HK-2 (cell line): ENCODE data around the gene AVPR2.

ENCODE experiments used
- DNase-seq: peaks from one replicate; pipeline ENCODE4 v3.0.0-alpha.2; 2018; ENCODE audit not compliant: unreplicated experiment

The AVPR2 gene

DNA sequence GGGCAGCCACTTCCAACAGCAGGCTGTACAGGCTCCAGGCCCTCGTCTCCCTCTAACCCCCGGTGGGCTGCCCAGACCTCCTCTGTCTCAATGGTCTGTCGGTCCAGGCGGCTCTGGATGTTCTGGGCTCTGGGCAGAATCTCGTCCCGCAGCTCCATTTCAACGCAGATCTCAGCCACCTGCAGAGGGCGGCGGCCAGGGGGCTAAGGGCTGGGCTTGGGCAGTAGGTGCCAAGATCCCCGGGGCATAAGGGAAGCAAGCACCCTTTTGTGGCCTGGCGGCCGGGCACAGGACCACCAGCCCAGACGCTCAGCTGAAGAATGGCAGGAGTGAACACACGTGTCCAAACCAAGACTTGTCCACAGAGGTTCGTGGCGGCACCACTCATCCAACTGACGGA is 9.2 kb downstream of the AVPR2 start:
- DNase-seq = no peak

DNA sequence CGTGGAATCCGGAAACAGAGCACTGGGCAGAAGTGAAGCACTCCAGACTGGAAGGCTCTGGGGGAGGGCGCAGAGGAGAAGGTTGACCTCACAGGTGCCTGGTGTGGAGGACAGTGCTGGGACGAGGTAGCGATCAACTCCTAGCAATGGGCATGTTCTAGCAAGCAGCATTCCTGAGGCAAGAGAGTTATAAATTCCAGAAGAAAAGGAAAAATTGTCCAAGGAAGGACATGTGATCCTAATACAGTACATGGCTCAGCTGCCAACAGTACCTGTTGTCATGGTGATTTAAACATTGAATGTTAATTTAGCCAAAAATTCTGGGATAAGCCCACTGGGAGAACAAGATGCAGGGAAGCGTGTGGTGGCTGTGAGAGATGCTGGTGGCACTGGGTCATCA is 13.4 kb downstream of the AVPR2 start:
- DNase-seq = no peak

DNA sequence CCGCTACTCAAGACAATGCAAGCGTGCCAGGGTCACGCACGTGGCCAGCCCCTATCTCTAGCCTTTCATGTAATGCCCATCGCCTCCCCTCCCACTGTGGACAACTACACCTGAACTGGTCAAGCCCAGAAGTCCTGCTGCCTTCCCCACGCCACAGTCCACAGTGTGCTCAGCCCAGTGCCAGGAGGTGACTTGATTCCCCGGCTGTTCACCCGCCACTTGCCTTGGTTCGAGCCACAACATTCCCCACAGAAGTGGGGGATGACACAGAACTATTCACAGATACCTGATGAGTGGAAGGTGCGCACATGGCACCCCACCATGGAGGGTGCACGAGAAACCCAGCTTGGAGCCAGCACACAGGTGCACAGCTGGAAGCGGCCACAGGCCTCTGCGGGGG is 14.8 kb downstream of the AVPR2 start:
- DNase-seq = no peak

DNA sequence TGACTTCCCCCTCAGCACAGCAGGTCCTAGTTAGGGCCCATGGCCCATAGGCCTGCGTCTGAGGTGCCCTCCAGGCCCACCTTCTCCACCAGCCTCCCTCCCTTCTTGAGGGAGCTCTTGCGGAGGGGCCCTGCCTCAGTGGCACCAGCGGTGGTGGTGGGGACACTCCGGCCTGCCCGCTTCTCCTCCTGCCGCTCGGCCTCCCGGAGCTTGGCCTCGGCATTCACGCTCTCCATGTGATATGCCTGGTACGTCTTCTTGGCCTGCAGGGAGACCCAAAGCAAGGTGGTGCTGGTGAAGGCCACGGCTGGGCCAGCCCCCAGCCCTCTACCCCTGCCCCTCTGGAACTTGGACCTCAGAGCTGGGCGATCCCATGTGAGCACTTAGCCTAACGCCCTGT is 16.1 kb downstream of the AVPR2 start:
- no peak for DNase-seq

DNA sequence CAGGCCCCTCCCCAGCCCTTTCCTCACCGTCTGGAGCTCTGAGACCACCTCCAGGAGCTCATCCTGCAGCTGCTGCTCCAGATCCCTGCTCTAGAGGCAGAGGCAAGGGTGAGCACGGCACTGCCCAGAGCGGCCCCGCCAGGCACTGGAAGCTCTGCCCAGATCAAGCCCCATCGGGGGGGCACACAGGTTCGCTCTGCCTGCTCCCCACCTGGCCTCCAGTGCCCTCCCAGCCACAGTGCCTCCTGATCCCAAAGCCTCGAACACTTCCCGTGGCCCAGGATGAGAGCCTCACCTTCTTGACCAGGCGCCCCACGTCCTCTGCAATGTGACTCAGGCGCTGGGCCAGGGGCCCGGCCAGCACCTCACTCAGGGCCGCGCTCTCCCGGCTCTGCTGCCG is 16.6 kb downstream of the AVPR2 start:
- no peak for DNase-seq

DNA sequence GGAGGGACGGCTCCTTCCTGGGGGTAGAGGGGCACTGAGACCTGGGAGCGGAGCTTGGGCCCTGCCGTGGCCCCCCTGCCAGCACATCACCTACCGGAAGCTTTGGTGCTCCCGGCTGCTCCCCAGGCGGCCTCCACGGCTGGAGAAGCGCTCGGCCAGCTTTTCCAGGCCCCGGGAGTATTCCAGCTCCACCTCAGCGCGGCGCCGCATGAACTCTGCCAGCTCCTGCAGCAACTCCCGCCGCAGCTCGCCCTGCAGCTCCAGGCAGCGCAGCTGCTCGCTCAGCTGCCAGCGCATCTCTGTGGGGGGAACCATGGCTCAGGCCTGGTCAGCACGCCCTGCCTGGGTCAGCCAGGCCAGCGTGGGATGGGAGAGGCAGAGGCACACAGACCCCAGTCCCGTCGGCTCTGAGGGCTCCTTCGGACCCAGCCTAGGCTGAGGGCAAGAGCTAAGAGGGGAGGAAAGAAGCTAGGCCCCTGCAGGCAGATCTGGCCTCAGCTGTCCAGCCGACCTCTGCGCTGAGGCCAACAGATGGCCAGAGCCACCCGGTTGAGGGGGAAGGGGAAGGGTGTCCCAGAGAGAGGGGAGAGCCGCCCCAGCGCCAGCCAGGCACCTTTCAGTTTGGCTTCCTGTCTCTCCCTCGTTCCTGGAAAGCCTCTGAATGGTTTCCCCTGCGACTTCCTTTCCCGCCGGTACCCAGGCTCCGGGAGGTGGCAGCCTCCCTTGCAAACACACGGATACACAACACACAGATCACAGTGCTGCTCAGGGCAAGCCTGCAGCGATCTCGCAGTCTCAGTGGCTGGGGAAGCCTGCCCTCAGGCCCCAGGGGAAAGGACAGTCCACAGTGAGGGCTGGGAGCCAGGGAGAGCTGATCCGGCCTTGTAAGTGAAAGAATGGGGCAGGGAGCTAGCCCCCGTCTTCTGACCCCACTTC is 17.3 kb downstream of the AVPR2 start:
- no peak for DNase-seq

DNA sequence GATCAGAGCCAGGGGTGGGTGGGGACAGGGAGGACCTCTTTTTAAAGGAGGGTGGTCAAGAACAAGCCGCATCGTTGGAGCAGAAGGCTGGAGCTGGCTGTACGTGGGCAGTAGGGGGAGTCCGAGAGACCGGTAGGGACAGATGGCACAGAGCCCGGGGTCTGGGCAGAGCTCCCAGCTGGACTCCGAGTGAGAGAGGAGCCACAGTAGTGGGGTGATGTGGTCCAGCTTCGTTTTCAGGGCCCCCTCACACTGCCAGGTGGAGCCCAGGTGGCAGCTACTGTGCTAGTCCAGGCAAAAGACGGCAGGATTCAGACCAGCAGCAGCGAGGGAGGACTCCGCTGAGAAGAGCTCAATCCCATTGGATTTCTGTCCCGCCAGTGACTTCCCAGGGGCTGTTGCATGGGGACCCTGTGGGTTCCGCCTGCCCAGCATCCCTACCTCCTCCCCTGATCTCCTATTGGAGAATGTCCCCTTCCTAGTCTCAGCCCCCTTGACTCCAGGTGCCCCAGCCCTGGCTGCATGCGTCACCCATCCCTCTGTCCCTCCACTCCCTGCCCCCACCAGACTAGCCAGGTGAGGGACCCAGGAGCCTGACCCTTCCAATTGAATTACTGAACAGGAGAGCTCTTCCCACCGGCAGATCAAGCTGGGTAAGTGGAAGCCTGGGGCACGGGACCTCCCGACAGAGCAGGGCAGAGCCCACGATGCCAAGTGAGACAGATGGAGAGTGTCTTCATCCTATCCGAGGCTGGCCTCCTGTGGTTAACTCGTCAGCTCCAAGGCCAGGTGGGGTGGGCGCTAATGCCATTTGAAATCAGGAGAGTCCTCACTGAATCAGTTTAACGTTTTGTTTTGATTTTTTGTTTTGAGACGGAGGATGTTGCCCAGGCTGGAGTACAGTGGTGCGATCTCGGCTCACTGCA is 18.7 kb downstream of the AVPR2 start:
- no peak for DNase-seq

DNA sequence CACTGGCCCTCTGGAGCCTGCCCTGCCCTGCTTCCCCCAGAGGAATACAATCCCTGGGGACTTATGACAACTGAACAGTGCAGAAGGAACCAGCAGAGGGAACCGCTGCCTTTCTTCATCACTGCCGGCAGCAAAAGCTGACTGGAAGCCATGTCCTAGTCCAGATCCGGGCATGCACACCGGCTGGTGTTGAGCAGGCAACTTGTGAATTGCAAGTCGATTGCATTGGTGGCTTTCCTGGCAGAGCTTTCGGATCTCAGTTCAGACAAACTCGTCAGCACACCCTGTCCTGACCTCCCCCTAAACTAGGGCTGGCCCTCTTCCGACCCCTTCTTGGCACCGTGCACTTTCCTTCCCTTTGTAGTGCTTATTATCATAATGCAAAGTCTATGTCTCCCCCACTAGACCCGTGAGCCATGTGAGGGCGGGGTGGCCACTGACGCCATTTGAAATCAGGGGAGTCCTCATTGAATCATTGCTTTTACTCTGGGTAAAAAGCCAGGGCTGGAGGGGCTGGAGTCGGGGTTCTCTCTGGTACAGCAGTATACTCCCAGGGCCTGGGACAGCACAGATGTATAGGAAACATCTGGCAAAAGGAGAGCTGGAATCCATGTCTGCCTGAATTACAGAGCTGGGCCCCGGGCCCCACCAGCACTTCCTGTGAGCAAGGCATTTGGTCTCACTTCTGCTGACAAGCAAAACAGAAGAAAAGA is 19.8 kb downstream of the AVPR2 start:
- DNase-seq = no peak

DNA sequence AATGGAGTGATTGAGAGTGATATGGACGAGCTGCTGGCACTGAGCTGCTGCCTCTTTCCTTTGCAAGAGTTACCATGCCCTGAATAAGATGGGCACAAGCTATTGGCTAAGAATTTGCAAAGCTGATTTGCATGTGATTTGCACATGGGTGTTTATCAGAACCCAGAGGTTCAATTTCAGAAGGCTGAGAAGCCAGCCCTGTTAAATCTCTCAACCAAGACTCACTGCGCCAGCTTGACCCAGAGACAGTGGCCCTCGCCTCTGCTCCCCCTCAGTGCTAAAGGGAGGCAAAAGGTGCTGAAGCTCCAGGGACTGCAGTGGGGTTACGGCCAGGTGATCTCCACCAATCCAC is 20.9 kb downstream of the AVPR2 start:
- DNase-seq = no peak

DNA sequence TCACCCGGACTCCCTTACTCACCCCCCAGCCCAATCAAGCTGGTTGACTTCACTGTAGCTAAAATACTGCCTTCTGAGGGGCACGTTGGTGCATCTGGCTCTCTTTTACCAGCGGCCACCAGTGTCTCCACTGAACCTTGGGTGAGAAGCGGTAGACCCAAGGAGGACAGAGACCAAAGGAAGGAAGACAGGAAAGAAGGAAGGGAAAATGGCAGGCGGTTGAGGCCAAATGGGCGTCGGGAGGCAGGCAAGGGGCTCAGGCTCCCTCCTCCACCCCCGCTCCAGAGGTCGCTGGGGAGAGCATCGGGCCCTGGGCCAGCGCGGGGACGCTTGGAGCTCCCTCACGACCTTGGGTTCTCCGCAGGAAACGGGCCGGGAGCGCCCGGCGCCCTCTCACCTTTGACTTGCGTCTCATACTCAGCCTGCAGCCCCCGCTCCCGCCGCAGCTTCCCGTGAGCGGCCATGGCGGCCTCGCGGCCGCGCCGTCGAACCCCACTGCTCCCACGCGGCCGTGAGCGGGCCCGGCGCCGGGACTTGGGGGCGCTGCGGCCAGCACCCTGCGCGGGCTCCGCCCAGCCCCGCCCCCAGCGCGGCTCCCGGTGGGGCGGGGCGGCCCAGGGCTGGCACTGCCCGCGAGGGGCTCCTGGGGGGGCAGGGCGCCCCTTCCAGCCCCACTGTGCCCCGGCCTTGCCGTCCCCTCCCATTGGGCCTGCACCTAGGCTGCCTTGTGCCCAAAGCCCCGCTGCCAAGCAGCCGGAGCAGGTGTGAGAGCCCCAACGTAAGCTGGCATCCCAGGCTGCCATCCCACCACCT is 21.5 kb downstream of the AVPR2 start, which contains the start of gene ARHGAP4:
Gene ARHGAP4 (minus strand): TSS at position 526 of the 813 bp plus-strand sequence. CDS start 62 bp downstream, at position 464.
- DNase-seq = peak; percentile 51

DNA sequence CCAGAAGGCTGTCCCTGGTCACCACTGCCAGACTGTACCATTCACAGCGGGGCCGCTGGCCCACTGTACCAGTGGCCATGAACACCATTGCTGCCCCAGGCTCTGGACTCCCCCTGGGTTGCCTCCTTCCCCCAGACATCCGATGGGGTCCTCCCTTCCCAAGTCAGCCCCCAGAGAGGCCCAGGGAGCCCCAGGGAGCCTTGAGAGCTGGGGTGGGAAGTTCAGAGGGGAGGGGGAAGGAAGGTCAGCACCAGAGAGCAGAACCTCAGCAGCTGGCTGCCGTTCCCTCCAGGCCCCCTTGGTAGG is 22.0 kb downstream of the AVPR2 start:
- DNase-seq = no peak

DNA sequence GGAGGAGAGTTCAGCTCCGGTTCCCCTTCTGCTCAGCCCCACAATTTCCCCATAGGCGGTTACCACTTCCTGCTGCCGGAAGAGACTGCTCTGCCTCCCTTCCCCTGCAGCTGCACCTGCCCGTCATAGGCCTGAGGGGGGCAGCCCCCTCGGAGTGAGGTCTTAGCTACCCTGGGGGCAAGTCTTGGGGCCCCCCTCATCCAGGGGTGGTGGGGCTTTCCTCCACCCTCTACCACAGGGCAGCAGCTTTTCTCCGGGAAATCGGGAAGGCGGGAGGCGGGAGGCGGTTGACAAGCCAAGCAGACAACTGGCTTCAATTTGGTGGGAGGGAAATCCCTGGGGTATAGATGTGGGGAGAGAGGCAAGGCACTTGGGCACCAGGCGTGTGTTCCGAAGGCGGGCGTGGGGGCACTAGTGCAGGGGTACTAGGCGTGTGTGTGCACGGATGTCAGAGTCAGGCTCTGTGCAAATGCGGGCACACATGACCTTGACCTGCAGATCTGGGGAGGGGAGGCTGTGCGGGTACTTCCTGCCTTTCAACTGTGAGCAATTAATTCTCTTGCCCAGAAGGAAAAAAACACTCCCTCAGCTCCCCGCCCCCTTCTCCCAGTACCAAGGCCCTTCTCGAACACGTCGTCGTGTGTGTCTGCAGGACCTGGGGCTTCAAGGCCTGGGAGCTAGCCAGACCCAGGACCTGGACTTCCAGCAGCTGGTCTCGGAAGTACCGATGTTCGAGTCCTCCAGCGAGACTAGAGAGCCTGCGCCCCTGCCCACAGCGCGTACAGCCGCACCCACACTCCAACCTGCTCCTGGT is 22.6 kb downstream of the AVPR2 start:
- DNase-seq = peak; percentile 58

DNA sequence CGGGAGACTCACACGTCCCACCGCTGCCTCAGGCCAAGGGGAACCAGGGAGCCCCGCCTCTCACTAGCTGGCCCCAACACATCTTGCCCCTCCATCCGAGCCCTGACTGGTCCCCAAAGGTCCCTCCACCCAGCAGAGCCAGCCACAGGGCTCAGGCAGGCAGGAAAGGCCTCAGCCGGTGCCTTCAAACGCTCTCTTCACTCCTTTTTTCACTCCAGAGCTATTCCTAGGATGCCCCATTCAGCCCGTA is 23.1 kb downstream of the AVPR2 start:
- DNase-seq = no peak

DNA sequence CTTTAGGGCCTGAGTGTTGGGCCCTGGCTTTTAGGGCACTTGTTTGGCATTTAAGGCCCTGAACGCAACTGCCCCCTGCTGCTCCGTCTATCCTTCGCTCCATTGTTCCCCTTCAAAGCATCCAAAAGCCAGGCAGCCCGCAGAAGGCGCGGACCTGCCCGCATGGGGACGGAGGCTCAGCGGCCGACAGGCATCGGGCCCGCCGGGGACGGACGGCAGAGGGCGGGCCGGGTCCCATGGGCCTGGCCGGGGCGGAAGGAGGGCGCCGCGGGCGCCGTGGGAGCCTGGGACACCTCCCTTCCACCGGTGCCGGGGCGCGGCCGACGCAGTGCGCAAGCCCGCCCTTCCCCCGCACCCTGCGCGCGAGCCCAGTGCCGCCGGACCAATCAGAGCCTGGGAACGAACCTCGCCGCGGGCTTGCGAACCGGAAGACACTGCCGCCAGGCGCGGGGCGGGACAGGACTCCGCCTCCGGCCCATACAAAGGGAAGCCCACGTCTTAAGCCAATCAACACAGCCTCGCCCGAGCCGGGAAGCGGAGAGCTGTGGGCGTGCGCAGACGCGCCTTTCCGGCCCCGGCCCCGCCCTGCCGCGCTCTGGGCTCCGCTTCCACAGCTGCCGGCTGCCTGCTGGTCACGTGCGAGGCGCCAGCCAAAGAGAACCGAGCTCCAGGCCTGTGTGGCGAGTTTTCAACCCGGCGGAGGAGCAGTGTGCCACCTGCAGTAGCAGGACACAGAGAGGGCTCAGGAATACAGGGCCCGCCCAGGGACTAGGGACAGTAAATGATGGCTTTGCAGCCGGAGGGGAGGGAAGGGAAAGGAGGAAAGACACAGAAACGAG is 23.7 kb downstream of the AVPR2 start:
- peak; percentile 97 for DNase-seq

DNA sequence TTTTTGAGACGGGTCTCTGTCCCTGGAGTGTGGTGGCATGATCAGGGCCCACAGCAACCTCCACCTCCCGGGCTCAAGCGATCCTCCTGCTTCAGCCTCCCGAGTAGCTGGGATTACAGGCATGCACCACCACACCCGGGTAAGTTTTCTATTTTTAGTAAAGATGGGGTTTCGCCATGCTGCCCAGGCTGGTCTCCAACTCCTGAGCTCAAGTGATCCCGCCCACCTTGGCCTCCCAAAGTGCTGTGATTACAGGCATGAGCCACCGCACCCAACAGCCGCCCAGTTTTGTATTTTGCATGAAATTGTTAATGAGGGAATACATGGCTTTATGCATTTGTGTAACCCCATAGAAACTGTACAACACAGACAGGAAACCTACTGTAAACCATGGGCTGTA is 24.4 kb downstream of the AVPR2 start:
- DNase-seq = no peak

DNA sequence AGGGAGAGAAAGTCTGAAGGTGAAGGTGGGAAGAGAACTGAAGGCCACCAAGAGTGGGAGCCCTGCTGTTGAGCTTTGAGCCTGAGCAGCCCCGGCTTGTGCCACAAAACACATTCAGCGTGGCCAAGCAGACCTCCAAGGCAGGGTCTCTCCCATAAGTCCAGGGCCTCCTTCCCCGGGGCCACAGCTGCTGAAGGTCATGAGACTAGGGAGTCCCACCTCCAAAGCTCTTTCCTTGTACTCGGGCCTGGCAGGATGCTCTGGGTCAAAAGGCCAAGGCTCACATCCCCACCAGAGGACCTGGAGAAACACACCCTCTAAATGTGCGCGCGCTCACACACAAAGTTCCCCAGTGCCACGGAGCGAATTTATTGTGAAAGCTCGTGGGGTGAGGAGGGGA is 25.1 kb downstream of the AVPR2 start:
- no peak for DNase-seq

DNA sequence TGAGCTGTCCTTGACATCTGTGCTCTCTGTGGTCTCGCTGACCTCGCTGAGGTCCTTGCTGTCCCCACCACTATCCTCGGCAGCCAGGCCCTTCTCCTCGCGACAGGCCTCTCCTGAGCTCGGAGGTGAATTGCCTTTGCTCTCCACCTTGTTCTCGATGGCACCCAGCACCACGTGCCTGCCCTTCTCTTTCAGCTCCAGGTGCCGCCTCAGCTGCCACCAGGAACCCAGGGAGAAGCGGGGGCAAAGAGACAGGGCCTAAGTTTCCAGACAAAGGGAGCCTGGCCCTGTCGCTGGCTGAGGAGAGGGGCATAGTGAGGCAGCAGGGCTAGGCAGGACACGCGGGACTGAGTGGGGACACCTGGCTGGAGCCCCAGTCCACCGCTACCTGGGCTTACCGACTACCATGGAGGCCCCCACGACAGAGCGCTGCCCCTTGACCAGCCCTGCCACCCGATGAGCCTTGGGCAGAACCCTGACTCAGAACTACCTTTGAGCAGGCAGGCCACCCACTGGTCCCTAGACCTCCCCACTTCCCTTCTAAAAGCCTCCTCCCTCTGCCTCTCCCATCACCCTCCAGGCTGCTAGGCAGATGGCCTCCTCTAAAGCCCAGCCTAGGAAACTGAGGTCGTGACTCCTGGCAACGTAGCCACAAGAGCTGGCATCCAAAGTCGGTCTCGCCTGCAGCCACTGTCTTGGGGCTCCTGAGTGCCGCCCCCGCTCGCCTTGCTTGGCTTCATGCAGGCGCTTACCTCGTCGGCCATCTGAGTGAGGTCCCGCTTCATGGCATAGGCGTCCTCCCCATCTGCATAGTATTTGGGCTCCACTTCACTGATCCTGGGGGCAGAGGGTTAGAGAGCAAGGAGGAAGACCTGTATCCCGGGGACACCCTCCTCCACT is 25.8 kb downstream of the AVPR2 start:
- DNase-seq = no peak

DNA sequence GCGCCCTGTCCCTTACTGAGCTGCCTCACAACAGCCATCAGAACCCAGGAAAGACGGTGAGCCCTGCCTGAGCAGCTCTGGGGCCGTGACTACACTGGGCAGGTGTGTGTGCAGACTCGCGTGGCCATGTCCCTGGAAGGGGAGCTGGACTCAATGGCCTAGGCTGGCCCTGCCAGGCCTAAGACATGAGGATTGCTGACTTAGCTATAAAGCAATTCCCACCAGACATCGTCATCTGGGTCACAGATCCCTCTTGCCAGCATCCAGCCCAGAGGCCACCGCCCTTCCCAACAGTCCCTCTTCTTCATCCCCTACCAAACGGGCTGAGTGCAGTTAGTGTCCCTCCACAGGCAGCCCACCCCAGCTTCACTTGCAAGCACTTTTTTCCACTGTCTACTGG is 26.7 kb downstream of the AVPR2 start:
- DNase-seq = no peak

DNA sequence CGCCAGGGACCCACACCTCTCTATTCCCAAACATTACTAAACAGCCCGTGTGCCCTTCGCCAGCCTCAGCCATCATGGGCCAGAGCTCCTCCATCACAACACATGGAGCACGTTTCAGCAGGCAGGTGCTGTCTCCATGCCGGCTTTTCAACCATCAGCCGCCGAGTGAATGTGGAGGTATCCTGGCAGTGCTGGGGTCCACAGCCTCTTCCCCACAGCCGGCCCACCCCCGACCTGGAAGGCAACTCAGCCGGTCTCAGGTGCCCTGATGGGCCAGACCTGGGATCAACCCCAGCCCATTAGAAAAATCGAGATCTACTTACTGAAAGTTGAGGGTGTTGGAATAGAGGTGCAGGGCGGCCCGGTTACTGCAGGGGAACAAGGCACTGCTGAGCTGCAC is 27.3 kb downstream of the AVPR2 start:
- DNase-seq = no peak
